ENCODE data around the gene SH3GLB2. TPM values are rescaled to one million over a fixed set of nuclear protein-coding genes. Genes with fewer than 3 reads are reported as not detected.

SH3GLB2 gene
- total and polyA plus RNA-seq, 3 donors from 2014 or later, result 62.3 to 92.2 (median 88.8) TPM

Other genes starting within 250 kb of the SH3GLB2 start
- 10 to 100 TPM; 14.3 to 15.7 TPM for gene TBC1D13, start 241.1 kb downstream of the SH3GLB2 start, total RNA-seq
- 15.5 TPM for gene TBC1D13, start 241.1 kb downstream of the SH3GLB2 start, polyA plus RNA-seq (ENCODE audit: insufficient read depth, low read depth, low replicate concordance)
- gene ENDOG, start 209.8 kb downstream of the SH3GLB2 start, total RNA-seq, result 10 to 100 TPM; 28.9 to 30.4 TPM
- gene ENDOG, start 209.8 kb downstream of the SH3GLB2 start, polyA plus RNA-seq (ENCODE audit: insufficient read depth, low read depth, low replicate concordance), result 33.9 TPM
- 10 to 100 TPM; 34.0 to 43.2 TPM for gene SPOUT1, start 198.5 kb downstream of the SH3GLB2 start, total RNA-seq
- gene SPOUT1, start 198.5 kb downstream of the SH3GLB2 start, polyA plus RNA-seq (ENCODE audit: insufficient read depth, low read depth, low replicate concordance), result 14.4 TPM
- gene KYAT1, start 146.4 kb downstream of the SH3GLB2 start, total RNA-seq, result 10 to 100 TPM; 14.0 to 18.0 TPM
- gene KYAT1, start 146.4 kb downstream of the SH3GLB2 start, polyA plus RNA-seq (ENCODE audit: insufficient read depth, low read depth, low replicate concordance), result 11.6 TPM
- gene LRRC8A, start 146.2 kb downstream of the SH3GLB2 start, total RNA-seq, result 10 to 100 TPM; 54.3 to 61.3 TPM
- 30.9 TPM for gene LRRC8A, start 146.2 kb downstream of the SH3GLB2 start, polyA plus RNA-seq (ENCODE audit: insufficient read depth, low read depth, low replicate concordance)
- gene PHYHD1, start 107.3 kb downstream of the SH3GLB2 start, total RNA-seq, result 10 to 100 TPM; 10.9 to 18.5 TPM
- gene PHYHD1, start 107.3 kb downstream of the SH3GLB2 start, polyA plus RNA-seq (ENCODE audit: insufficient read depth, low read depth, low replicate concordance), result 15.1 TPM
- 10 to 100 TPM; 26.4 to 29.4 TPM for gene DOLK, start 80.7 kb downstream of the SH3GLB2 start, total RNA-seq
- 36.9 TPM for gene DOLK, start 80.7 kb downstream of the SH3GLB2 start, polyA plus RNA-seq (ENCODE audit: insufficient read depth, low read depth, low replicate concordance)
- gene NUP188, start 80.6 kb downstream of the SH3GLB2 start, total RNA-seq, result 100 to 1,000 TPM; 165 to 184 TPM
- gene NUP188, start 80.6 kb downstream of the SH3GLB2 start, polyA plus RNA-seq (ENCODE audit: insufficient read depth, low read depth, low replicate concordance), result 241 TPM
- 10 to 100 TPM; 42.0 to 42.7 TPM for gene MIGA2, start 8.3 kb upstream of the SH3GLB2 start, total RNA-seq
- 22.9 TPM for gene MIGA2, start 8.3 kb upstream of the SH3GLB2 start, polyA plus RNA-seq (ENCODE audit: insufficient read depth, low read depth, low replicate concordance)
- gene DOLPP1, start 52.8 kb upstream of the SH3GLB2 start, total RNA-seq, result 10 to 100 TPM; 14.0 to 14.4 TPM
- gene DOLPP1, start 52.8 kb upstream of the SH3GLB2 start, polyA plus RNA-seq (ENCODE audit: insufficient read depth, low read depth, low replicate concordance), result 17.9 TPM
- gene CRAT, start 82.5 kb upstream of the SH3GLB2 start, total RNA-seq, result 100 to 1,000 TPM; 188 to 272 TPM
- 451 TPM for gene CRAT, start 82.5 kb upstream of the SH3GLB2 start, polyA plus RNA-seq (ENCODE audit: insufficient read depth, low read depth, low replicate concordance)
- 100 to 1,000 TPM; 163 to 177 TPM for gene PTPA, start 83.1 kb upstream of the SH3GLB2 start, total RNA-seq
- 268 TPM for gene PTPA, start 83.1 kb upstream of the SH3GLB2 start, polyA plus RNA-seq (ENCODE audit: insufficient read depth, low read depth, low replicate concordance)
- 10 to 100 TPM; 12.6 to 25.4 TPM for gene IER5L, start 149.9 kb upstream of the SH3GLB2 start, total RNA-seq
- gene IER5L, start 149.9 kb upstream of the SH3GLB2 start, polyA plus RNA-seq (ENCODE audit: insufficient read depth, low read depth, low replicate concordance), result 4.8 TPM

Data from testis (tissue), 3 donors.